Activated T-cell treated with anti-CD3 and anti-CD28 coated beads, Interleukin-2, amount 50 U/mL, for 72 hours (primary cell): ENCODE data around the gene ARHGAP44. TPM values are rescaled to one million over a fixed set of nuclear protein-coding genes. Genes with fewer than 3 reads are reported as not detected.
"Not testable (repeated sequence)": the region's sequence is repeated elsewhere in the genome, so short reads cannot be mapped to it uniquely, and the experiment has no call there.

Experiments
- ATAC-seq, 2 donors: fragments of 150-1000 bp; cut with Tn5 transposase; replicated peaks in 1 of 2; 2 replicates each; pipeline ENCODE4 v1.10.0; 2021; ENCODE audit warnings: moderate library complexity in 2 of 2, mild to moderate bottlenecking in 1 of 2
- DNase-seq, 2 donors: peaks; one replicate each; pipeline ENCODE4 v3.0.0; 2021 to 2022; ENCODE audit warnings: mixed read lengths in 1 of 2
- H3K27ac Mint-ChIP-seq: one replicate; pipeline ENCODE4 v1.8.0; 2022; ENCODE audit warnings: mild to moderate bottlenecking, moderate library complexity, mixed read lengths
- H3K27me3 Mint-ChIP-seq: one replicate; pipeline ENCODE4 v1.8.0; 2022; ENCODE audit warnings: low read depth, mixed read lengths
- H3K36me3 Mint-ChIP-seq, 2 donors: one replicate each; pipeline ENCODE4 v1.8.0; 2022; ENCODE audit warnings: mixed read lengths in 2 of 2, mild to moderate bottlenecking in 1 of 2; ENCODE audit not compliant: insufficient read depth in 2 of 2
- H3K4me1 Mint-ChIP-seq: one replicate; pipeline ENCODE4 v1.8.0; 2022; ENCODE audit warnings: low read depth, mixed read lengths
- H3K4me3 Mint-ChIP-seq, 2 donors: one replicate each; pipeline ENCODE4 v1.8.0; 2022; ENCODE audit warnings: mild to moderate bottlenecking in 2 of 2, mixed read lengths in 2 of 2, moderate library complexity in 2 of 2
- H3K9me3 Mint-ChIP-seq, 2 donors: one replicate each; pipeline ENCODE4 v1.8.0; 2022; ENCODE audit warnings: mixed read lengths in 2 of 2
- total RNA-seq, 2 donors: library from RNA; stranded (reverse); gene quantifications; one replicate each; pipeline ENCODE4 v1.2.3, GENCODE V29; 2022

The ARHGAP44 gene
- total RNA-seq, 2 donors from 2014 or later = 0.55 TPM; not detected in 1

DNA sequence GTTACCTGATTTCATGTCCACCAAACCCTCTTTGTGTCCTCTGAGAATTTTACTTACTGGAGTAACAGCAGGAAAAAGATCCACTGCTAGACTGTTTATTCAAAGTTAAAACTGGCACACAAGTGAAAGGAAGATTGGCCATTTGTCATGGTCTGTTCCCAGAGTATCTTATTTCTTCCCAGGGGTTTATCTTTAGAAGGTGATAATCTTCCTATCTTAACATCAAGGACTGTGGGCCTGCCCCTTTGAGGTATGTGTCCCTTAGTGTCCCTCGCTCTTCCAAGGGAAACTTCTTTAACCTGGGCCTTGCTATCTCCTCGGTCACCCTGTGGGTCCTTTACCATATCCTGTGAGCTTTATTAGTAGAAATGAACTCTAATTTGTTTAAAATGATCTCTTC lies 49.7 kb downstream of the ARHGAP44 start:
- ATAC-seq (no peak), DNase-seq (no peak)
- Mint-ChIP-seq H3K4me3 (no peak overlapping the region), H3K27me3 (no peaks in the 10 kb centered on the region), H3K27ac (no peak overlapping the region), H3K9me3 (peaks cover 0 to 6% of the 10 kb centered on the region in 2 donors), H3K36me3 (no peaks in the 10 kb centered on the region), H3K4me1 (no peaks in the 10 kb centered on the region)

DNA sequence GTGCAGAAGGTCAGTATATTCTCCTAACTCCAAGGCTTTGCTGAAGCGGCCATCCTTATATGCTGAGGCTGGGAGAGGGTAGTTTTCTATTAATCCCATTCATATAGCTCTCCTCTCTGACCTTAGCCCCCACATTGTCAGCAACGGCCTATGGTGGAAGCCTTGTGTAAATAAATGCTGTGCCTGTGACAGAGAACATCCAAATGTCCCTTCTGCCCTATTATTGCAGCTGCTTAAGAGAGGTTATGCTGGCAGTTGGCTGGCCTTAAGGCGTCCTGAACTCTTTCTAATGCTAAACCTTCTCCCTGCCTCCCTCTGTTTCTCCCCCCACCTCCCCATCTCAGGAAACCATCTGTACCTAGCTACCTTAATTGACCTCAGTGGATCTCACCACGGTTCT lies 53.6 kb downstream of the ARHGAP44 start:
- no peak overlapping the region for H3K27ac Mint-ChIP-seq
- ATAC-seq = no peak
- no peaks in the 10 kb centered on the region for H3K27me3 Mint-ChIP-seq
- DNase-seq = no peak
- H3K4me1 Mint-ChIP-seq = no peaks in the 10 kb centered on the region
- H3K36me3 Mint-ChIP-seq = no peaks in the 10 kb centered on the region
- H3K9me3 Mint-ChIP-seq = peaks cover 2 to 8% of the 10 kb centered on the region in 2 donors
- H3K4me3 Mint-ChIP-seq = no peak overlapping the region

GRCh38 chr17:12850996-12851395 lies 61.7 kb downstream of the ARHGAP44 start:
- no peaks in the 10 kb centered on the region for H3K36me3 Mint-ChIP-seq
- ATAC-seq (no peak), DNase-seq (no peak)
- no peaks in the 10 kb centered on the region for H3K27me3 Mint-ChIP-seq
- H3K4me1 Mint-ChIP-seq = no peaks in the 10 kb centered on the region
- no peak overlapping the region for H3K4me3 Mint-ChIP-seq
- no peak overlapping the region for H3K27ac Mint-ChIP-seq
- peaks cover 7 to 8% of the 10 kb centered on the region in 2 donors for H3K9me3 Mint-ChIP-seq

DNA sequence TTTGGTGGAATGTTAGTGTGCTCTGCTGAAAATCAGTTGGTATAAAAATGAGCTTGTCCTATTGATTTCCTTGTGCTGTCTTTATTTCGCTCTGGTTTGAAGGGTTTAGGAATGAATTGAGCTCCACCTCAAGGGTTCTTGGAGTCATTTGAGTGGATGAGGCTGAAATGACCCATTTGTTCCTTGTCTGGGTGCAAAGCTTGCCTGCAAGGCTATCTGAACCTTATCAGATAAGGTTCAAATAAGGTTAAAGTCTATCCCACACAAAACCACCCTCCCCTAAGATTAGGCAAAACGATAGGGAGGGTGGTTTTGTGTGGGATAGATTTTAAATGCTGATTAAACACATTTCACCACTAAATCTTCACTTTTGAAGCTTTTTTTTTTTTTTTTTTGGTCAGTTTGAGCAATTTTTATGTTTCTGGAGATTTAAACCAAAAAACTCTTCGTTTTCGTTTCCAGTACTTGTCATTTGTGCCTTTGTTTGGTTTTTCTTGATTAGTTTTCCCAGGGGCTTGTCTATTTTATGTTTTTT lies 62.7 kb downstream of the ARHGAP44 start:
- Mint-ChIP-seq H3K4me3 (no peak overlapping the region), H3K9me3 (peaks cover 7 to 10% of the 10 kb centered on the region in 2 donors), H3K4me1 (no peaks in the 10 kb centered on the region), H3K36me3 (no peaks in the 10 kb centered on the region), H3K27ac (no peak overlapping the region), H3K27me3 (no peaks in the 10 kb centered on the region)
- no peak for ATAC-seq
- DNase-seq = no peak

GRCh38 chr17:12853921-12854320 lies 64.6 kb downstream of the ARHGAP44 start:
- Mint-ChIP-seq H3K27me3 (no peaks in the 10 kb centered on the region), H3K4me1 (no peaks in the 10 kb centered on the region), H3K36me3 (no peaks in the 10 kb centered on the region), H3K9me3 (peaks cover 7 to 11% of the 10 kb centered on the region in 2 donors), H3K27ac (no peak overlapping the region), H3K4me3 (no peak overlapping the region)
- no peak for ATAC-seq
- no peak for DNase-seq

DNA sequence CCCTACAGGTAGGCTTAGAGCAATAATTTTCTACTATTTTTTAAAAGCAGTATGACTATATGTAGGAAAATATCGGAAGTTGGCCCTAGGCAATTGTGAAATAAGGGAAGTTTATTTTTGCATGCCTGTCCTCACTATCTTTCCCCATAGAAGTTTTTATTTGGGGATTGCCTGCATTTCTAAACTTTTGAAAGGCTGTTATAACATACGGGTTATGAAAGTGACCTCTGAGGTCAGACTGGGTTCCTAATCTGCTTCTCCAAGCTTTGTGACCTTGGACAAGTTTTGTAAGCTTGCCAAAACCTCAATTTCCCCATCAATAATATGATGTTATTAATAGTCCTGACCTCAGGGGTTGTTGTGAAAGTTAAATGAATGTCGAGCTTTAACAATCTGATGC lies 67.1 kb downstream of the ARHGAP44 start:
- no peak overlapping the region for H3K27ac Mint-ChIP-seq
- no peaks in the 10 kb centered on the region for H3K27me3 Mint-ChIP-seq
- ATAC-seq = no peak
- peaks cover 5 to 10% of the 10 kb centered on the region in 2 donors for H3K9me3 Mint-ChIP-seq
- no peaks in the 10 kb centered on the region for H3K4me1 Mint-ChIP-seq
- no peak overlapping the region for H3K4me3 Mint-ChIP-seq
- DNase-seq = no peak
- no peaks in the 10 kb centered on the region for H3K36me3 Mint-ChIP-seq

GRCh38 chr17:12857592-12857991 lies 68.3 kb downstream of the ARHGAP44 start:
- no peak for ATAC-seq
- H3K9me3 Mint-ChIP-seq = peaks cover 6 to 11% of the 10 kb centered on the region in 2 donors
- H3K36me3 Mint-ChIP-seq = peaks cover 0 to 2% of the 10 kb centered on the region in 2 donors
- no peaks in the 10 kb centered on the region for H3K4me1 Mint-ChIP-seq
- no peak overlapping the region for H3K27ac Mint-ChIP-seq
- H3K4me3 Mint-ChIP-seq = no peak overlapping the region
- DNase-seq = no peak
- no peaks in the 10 kb centered on the region for H3K27me3 Mint-ChIP-seq

DNA sequence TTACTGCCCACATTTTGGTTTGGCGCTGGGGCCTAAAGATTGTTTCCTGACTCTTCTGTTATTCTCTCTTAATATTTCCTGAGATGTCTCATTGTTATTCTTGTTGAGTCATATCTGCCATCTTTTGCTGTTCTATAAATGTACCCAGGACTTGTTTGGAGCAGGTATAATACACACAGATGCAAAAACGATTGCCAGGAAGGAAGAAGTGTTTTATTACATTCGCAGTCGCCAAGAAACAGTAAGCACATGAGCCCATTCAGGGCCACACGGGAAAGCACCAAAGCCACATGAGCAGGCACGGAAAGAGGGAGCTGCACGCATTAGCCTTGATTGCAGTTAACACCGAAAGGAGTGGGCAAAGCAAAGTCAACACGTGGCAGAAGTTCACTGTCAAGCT lies 70.2 kb downstream of the ARHGAP44 start:
- no peak for ATAC-seq
- Mint-ChIP-seq H3K36me3 (peaks cover 0 to 2% of the 10 kb centered on the region in 2 donors), H3K4me1 (no peaks in the 10 kb centered on the region), H3K4me3 (no peak overlapping the region), H3K27me3 (no peaks in the 10 kb centered on the region), H3K27ac (no peak overlapping the region), H3K9me3 (peaks cover 1 to 4% of the 10 kb centered on the region in 2 donors)
- no peak for DNase-seq

- no peak overlapping the region for H3K27ac Mint-ChIP-seq
- H3K4me1 Mint-ChIP-seq = no peaks in the 10 kb centered on the region
- peaks cover 0 to 2% of the 10 kb centered on the region in 2 donors for H3K36me3 Mint-ChIP-seq
- ATAC-seq (no peak), DNase-seq (no peak)
- no peaks in the 10 kb centered on the region for H3K27me3 Mint-ChIP-seq
- H3K9me3 Mint-ChIP-seq = peaks cover 3 to 6% of the 10 kb centered on the region in 2 donors
- H3K4me3 Mint-ChIP-seq = no peak overlapping the region
These were observed 76.5 kb downstream of the ARHGAP44 start for GRCh38 chr17:12865769-12866168.

- Mint-ChIP-seq H3K27ac (no peak overlapping the region), H3K4me1 (no peaks in the 10 kb centered on the region)
These were observed 76.9 kb downstream of the ARHGAP44 start for GRCh38 chr17:12866244-12866643.

GRCh38 chr17:12867726-12868125 lies 78.4 kb downstream of the ARHGAP44 start:
- peaks cover 2% of the 10 kb centered on the region in 2 donors for H3K36me3 Mint-ChIP-seq
- no peak overlapping the region for H3K4me3 Mint-ChIP-seq
- H3K27me3 Mint-ChIP-seq = no peaks in the 10 kb centered on the region
- ATAC-seq (no peak), DNase-seq (no peak)
- H3K4me1 Mint-ChIP-seq = no peaks in the 10 kb centered on the region
- H3K9me3 Mint-ChIP-seq = peaks cover 6 to 7% of the 10 kb centered on the region in 2 donors
- H3K27ac Mint-ChIP-seq = no peak overlapping the region

More at GRCh38 chr17:12866244-12866643, 76.9 kb downstream of the ARHGAP44 start:
- peaks cover 0 to 2% of the 10 kb centered on the region in 2 donors for H3K36me3 Mint-ChIP-seq
- H3K27me3 Mint-ChIP-seq = no peaks in the 10 kb centered on the region
- DNase-seq = no peak
- ATAC-seq = no peak
- no peak overlapping the region for H3K4me3 Mint-ChIP-seq
- peaks cover 3 to 6% of the 10 kb centered on the region in 2 donors for H3K9me3 Mint-ChIP-seq

DNA sequence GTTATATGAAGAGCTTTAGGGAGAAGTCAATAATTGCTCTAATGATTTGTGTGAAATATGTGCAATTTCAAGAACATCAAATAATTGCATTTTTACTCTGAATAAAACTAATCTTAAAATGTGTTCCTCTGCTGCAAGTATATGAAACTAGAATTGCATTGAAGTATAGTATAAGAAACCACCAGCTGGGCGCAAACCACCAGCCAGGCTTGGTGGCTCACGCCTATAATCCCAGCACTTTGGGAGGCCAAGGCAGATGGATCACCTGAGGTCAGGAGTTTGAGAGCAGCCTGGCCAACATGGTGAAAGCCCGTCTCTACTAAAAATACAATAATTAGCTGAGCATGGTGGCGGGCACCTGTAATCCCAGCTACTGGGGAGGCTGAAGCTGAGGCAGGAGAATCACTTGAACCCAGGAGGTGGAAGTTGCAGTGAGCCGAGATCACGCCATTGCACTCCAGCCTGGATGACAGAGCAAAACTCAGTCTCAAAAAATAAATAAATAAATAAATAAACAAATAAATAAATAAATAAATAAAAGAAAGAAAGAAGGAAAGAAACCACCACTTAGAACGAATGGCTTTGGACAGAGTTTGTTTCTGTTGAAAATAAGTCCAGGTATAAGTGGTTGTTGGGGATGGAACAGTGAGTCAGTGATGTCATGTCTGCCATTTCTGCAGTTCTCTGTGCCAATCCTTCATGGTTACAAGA lies 84.3 kb downstream of the ARHGAP44 start:
- not testable (repeated sequence) for DNase-seq, H3K36me3 Mint-ChIP-seq, H3K27ac Mint-ChIP-seq, ATAC-seq, H3K4me3 Mint-ChIP-seq, H3K4me1 Mint-ChIP-seq, H3K27me3 Mint-ChIP-seq
- H3K9me3 Mint-ChIP-seq = peaks cover 8 to 11% of the 10 kb centered on the region in 2 donors

- peak in 1 of 2 donors; percentile 63 for ATAC-seq
These were observed 88.8 kb downstream of the ARHGAP44 start for GRCh38 chr17:12877953-12878669.

More at GRCh38 chr17:12877953-12878669, 88.8 kb downstream of the ARHGAP44 start:
- H3K27me3 Mint-ChIP-seq = no peaks in the 10 kb centered on the region
- DNase-seq = no peak
- H3K4me3 Mint-ChIP-seq = no peak overlapping the region
- H3K36me3 Mint-ChIP-seq = peaks cover 0 to 3% of the 10 kb centered on the region in 2 donors
- H3K4me1 Mint-ChIP-seq = no peaks in the 10 kb centered on the region
- H3K27ac Mint-ChIP-seq = no peak overlapping the region
- H3K9me3 Mint-ChIP-seq = peaks cover 4 to 6% of the 10 kb centered on the region in 2 donors
